ENCODE results near the gene CDC14A.
"Not testable (repeated sequence)": the region's sequence is repeated elsewhere in the genome, so short reads cannot be mapped to it uniquely, and the experiment has no call there.

The CDC14A gene

GRCh38 chr1:100407390-100407789, 55.1 kb downstream of the CDC14A start:
- not testable (repeated sequence) for DNase-seq

- DNase-seq = no peak
Observed at GRCh38 chr1:100411019-100411418, 58.7 kb downstream of the CDC14A start.

- no peak for DNase-seq
Observed at GRCh38 chr1:100411574-100411973, 59.3 kb downstream of the CDC14A start.

GRCh38 chr1:100413035-100413434, 60.7 kb downstream of the CDC14A start:
- no peak for DNase-seq

- DNase-seq = no peak
Observed at GRCh38 chr1:100414693-100415497, 62.6 kb downstream of the CDC14A start.

GRCh38 chr1:100415498-100415778, 63.1 kb downstream of the CDC14A start:
- no peak for DNase-seq

GRCh38 chr1:100419072-100419471, 66.8 kb downstream of the CDC14A start:
- DNase-seq = no peak

GRCh38 chr1:100422065-100422464, 69.8 kb downstream of the CDC14A start:
- no peak for DNase-seq

GRCh38 chr1:100423832-100424337, 71.6 kb downstream of the CDC14A start:
- DNase-seq = no peak

- no peak for DNase-seq
Observed at GRCh38 chr1:100428160-100428559, 75.9 kb downstream of the CDC14A start.

- no peak for DNase-seq
Observed at GRCh38 chr1:100430325-100430756, 78.0 kb downstream of the CDC14A start.

GRCh38 chr1:100431954-100432353, 79.6 kb downstream of the CDC14A start:
- no peak for DNase-seq

GRCh38 chr1:100433563-100433962, 81.3 kb downstream of the CDC14A start:
- DNase-seq = no peak

- DNase-seq = no peak
Observed at GRCh38 chr1:100434831-100435230, 82.5 kb downstream of the CDC14A start.

- DNase-seq = no peak
Observed at GRCh38 chr1:100438375-100438774, 86.1 kb downstream of the CDC14A start.

- DNase-seq = no peak
Observed at GRCh38 chr1:100438789-100439188, 86.5 kb downstream of the CDC14A start.

- no peak for DNase-seq
Observed at GRCh38 chr1:100440075-100440809, 87.9 kb downstream of the CDC14A start.

- no peak for DNase-seq
Observed at GRCh38 chr1:100441146-100441545, 88.8 kb downstream of the CDC14A start.

GRCh38 chr1:100441651-100442050, 89.3 kb downstream of the CDC14A start:
- DNase-seq = peak; percentile 8

GRCh38 chr1:100443811-100444571, 91.7 kb downstream of the CDC14A start:
- no peak for DNase-seq

- DNase-seq = no peak
Observed at GRCh38 chr1:100445565-100445964, 93.3 kb downstream of the CDC14A start.

- DNase-seq = no peak
Observed at GRCh38 chr1:100448366-100448765, 96.1 kb downstream of the CDC14A start.

- DNase-seq = no peak
Observed at GRCh38 chr1:100449477-100449876, 97.2 kb downstream of the CDC14A start.

GRCh38 chr1:100452641-100453040, 100.3 kb downstream of the CDC14A start:
- no peak for DNase-seq
